SK-N-SH (cell line): ENCODE results near the gene BBS9. TPM values are rescaled to one million over a fixed set of nuclear protein-coding genes. Genes with fewer than 3 reads are reported as not detected.

ENCODE experiments used
- CTCF ChIA-PET: fragments of 300-600, 350-600 bp; formaldehyde crosslinking; extraction: SDS; loops from one replicate; lab custom pipeline; 2021; lab: Yijun Ruan, JAX
- POLR2A ChIA-PET: fragments of 350-600 bp; sonication (Branson Sonifier 250); formaldehyde crosslinking; extraction: SDS; loops from one replicate; lab custom pipeline; 2020; ENCODE audit warnings: antibody characterized with exemption, inconsistent platforms; lab: Yijun Ruan, JAX
- DNase-seq: peaks from one replicate; pipeline ENCODE4 v3.0.0; 2012
- H2AFZ ChIP-seq: fragments of 200-600 bp; sonication (generic); 2 replicates; pipeline ENCODE4 v1.8.1; 2016; ENCODE audit warnings: antibody characterized with exemption, mild to moderate bottlenecking, low read depth
- H3F3A ChIP-seq: fragments of 200-600 bp; sonication (generic); replicated peaks from 2 replicates; pipeline ENCODE3; 2016; ENCODE audit warnings: antibody characterized with exemption, mild to moderate bottlenecking; ENCODE audit not compliant: insufficient read depth
- H3K27ac ChIP-seq, 2 experiments: fragments of 200-500 bp in 1 of 2; fragments of 200-600 bp in 1 of 2; sonication (Bioruptor generic) in 1 of 2; sonication (generic), shearing (Covaris generic) in 1 of 2; 2 replicates each; pipeline versions ENCODE4 v1.5.1 to v1.6.1; 2014 to 2016; ENCODE audit warnings: low read depth in 2 of 2, inconsistent platforms in 1 of 2, low read length in 1 of 2, mild to moderate bottlenecking in 1 of 2, mixed read lengths in 1 of 2
- H3K27me3 ChIP-seq: fragments of 200-600 bp; sonication (generic), shearing (Covaris generic); 2 replicates; pipeline ENCODE4 v1.6.1; 2016; ENCODE audit warnings: mixed run types; ENCODE audit not compliant: insufficient read depth
- H3K36me3 ChIP-seq, 2 experiments: fragments of 200-500 bp in 1 of 2; fragments of 200-600 bp in 1 of 2; sonication (Bioruptor generic) in 1 of 2; sonication (generic) in 1 of 2; replicated peaks in 1 of 2; 2 replicates each; pipeline versions ENCODE3 to v1.5.1; 2014 to 2016; ENCODE audit warnings: low read length in 1 of 2, mild to moderate bottlenecking in 1 of 2; ENCODE audit not compliant: insufficient read depth in 2 of 2, control insufficient read depth in 1 of 2
- H3K4me1 ChIP-seq, 2 experiments: fragments of 200-500 bp in 1 of 2; fragments of 200-600 bp in 1 of 2; sonication (Bioruptor generic) in 1 of 2; sonication (generic), shearing (Covaris generic) in 1 of 2; 2 replicates each; pipeline versions ENCODE4 v1.5.1 to v1.6.1; 2014 to 2016; ENCODE audit warnings: low read depth in 1 of 2, low read length in 1 of 2, mixed run types in 1 of 2; ENCODE audit not compliant: insufficient read depth in 2 of 2, control insufficient read depth in 1 of 2
- H3K4me2 ChIP-seq: fragments of 200-600 bp; sonication (generic), shearing (Covaris generic); 2 replicates; pipeline ENCODE4 v1.6.1; 2017; ENCODE audit warnings: mixed run types
- H3K4me3 ChIP-seq, 2 experiments: fragments of 200-500 bp in 1 of 2; fragments of 200-600 bp in 1 of 2; sonication (Bioruptor generic) in 1 of 2; sonication (generic), shearing (Covaris generic) in 1 of 2; 2 replicates each; pipeline versions ENCODE4 v1.5.1 to v1.8.1; 2014 to 2016; ENCODE audit warnings: low read depth in 2 of 2, inconsistent platforms in 1 of 2, low read length in 1 of 2, mild to moderate bottlenecking in 1 of 2, mixed read lengths in 1 of 2, moderate library complexity in 1 of 2
- H3K79me2 ChIP-seq: fragments of 200-600 bp; sonication (generic); 2 replicates; pipeline ENCODE4 v1.8.1; 2017; ENCODE audit warnings: mild to moderate bottlenecking; ENCODE audit not compliant: insufficient read depth
- H3K9ac ChIP-seq: fragments of 200-600 bp; sonication (generic); 2 replicates; pipeline ENCODE4 v1.6.1; 2017; ENCODE audit warnings: mixed run types
- H3K9me2 ChIP-seq: fragments of 200-600 bp; sonication (generic); 2 replicates; pipeline ENCODE4 v1.6.1; 2017; ENCODE audit warnings: mixed run types
- H3K9me3 ChIP-seq: fragments of 200-600 bp; sonication (generic); 2 replicates; pipeline ENCODE4 v1.6.1; 2017; ENCODE audit warnings: mixed run types, mild to moderate bottlenecking, moderate library complexity
- H4K20me1 ChIP-seq: fragments of 200-600 bp; sonication (generic); 2 replicates; pipeline ENCODE4 v1.6.1; 2017; ENCODE audit warnings: mild to moderate bottlenecking, mixed run types; ENCODE audit not compliant: insufficient read depth
- CHD2 ChIP-seq: fragments of 150-350 bp; IDR thresholded peaks from 2 replicates; pipeline ENCODE4 v1.6.1; 2018; ENCODE audit warnings: low read length; ENCODE audit not compliant: partially characterized antibody
- ELF1 ChIP-seq: IDR thresholded peaks from 2 replicates; pipeline ENCODE4 v1.4.0; 2012
- EZH2phosphoT487 ChIP-seq: fragments of 200-600 bp; sonication (generic); IDR thresholded peaks from 2 replicates; pipeline ENCODE4 v1.6.1; 2017; ENCODE audit warnings: low read depth, mixed run types, mild to moderate bottlenecking, antibody characterized with exemption, moderate library complexity, borderline replicate concordance
- FOSL2 ChIP-seq: IDR thresholded peaks from 2 replicates; pipeline ENCODE4 v1.4.0; 2012; ENCODE audit warnings: low read depth, mild to moderate bottlenecking, moderate library complexity, borderline replicate concordance
- FOXJ3 ChIP-seq: sonication (generic); formaldehyde crosslinking; IDR thresholded peaks from 2 replicates; pipeline ENCODE4 v1.5.1; 2020; ENCODE audit warnings: mild to moderate bottlenecking, missing genetic modification reagents
- GATA2 ChIP-seq: sonication (generic); formaldehyde crosslinking; IDR thresholded peaks from 2 replicates; pipeline ENCODE4 v1.5.0; 2020; ENCODE audit warnings: mild to moderate bottlenecking, missing genetic modification reagents
- IRF3 ChIP-seq: fragments of 150-350 bp; IDR thresholded peaks from 2 replicates; pipeline ENCODE4 v1.6.1; 2016; ENCODE audit warnings: mild to moderate bottlenecking, low read depth, low read length
- MXI1 ChIP-seq: IDR thresholded peaks from 2 replicates; pipeline ENCODE4 v1.6.1; 2012; ENCODE audit warnings: mild to moderate bottlenecking, low read depth, low read length, improper control_type of control experiment
- NFIC ChIP-seq: IDR thresholded peaks from 2 replicates; pipeline ENCODE4 v1.4.0; 2012; ENCODE audit warnings: borderline replicate concordance
- PBX3 ChIP-seq: IDR thresholded peaks from 2 replicates; pipeline ENCODE4; 2012
- POLR2AphosphoS5 ChIP-seq: IDR thresholded peaks from 2 replicates; pipeline ENCODE4 v1.6.1; 2012; ENCODE audit warnings: low read depth, low read length
- REST ChIP-seq: IDR thresholded peaks from 2 replicates; pipeline ENCODE4 v1.6.1; 2012; ENCODE audit warnings: mild to moderate bottlenecking, low read depth, low read length, moderate library complexity
- RFX5 ChIP-seq: IDR thresholded peaks from 2 replicates; pipeline ENCODE4 v1.6.1; 2012; ENCODE audit warnings: mild to moderate bottlenecking, improper control_type of control experiment, low read length
- SMC3 ChIP-seq: IDR thresholded peaks from 2 replicates; pipeline ENCODE4 v1.6.1; 2012; ENCODE audit warnings: low read depth, low read length, improper control_type of control experiment
- YY1 ChIP-seq: IDR thresholded peaks from 2 replicates; pipeline ENCODE4 v1.4.0; 2012; ENCODE audit warnings: low read depth, mild to moderate bottlenecking
- WGBS: methylation state at CpG from one replicate; pipeline ENCODE4 v1.1.6; 2017; ENCODE audit warnings: low lambda C conversion rate; 5-methylcytosine and 5-hydroxymethylcytosine counted together
- polyA plus RNA-seq, 3 experiments: library from polyadenylated mRNA; depleted of rRNA; stranded (reverse); fragments of >200 nt; gene quantifications; 2 replicates each; pipeline ENCODE4 v1.2.3, GENCODE V29; 2012

BBS9 gene
- polyA plus RNA-seq, 1 of the 3 experiments (the other 2 are of a cell fraction), result 7.5 TPM

GRCh38 chr7:33356336-33356735 is 227.0 kb downstream of the BBS9 start:
- H3K27me3 ChIP-seq, result no peaks in the 10 kb centered on the region
- no peak overlapping the region for H3K9ac ChIP-seq
- no peaks in the 10 kb centered on the region for H3K36me3 ChIP-seq
- WGBS, result 80% methylated on average over 2 of the region's 2 CpGs
- 0 out of 2 replicates have a peak, but pooled peaks cover 6% of the 10 kb centered on the region for H3K9me2 ChIP-seq
- H3K4me3 ChIP-seq, result no peak overlapping the region
- no peak overlapping the region for H3K4me2 ChIP-seq
- TF ChIP-seq SMC3 (no peak), NFIC (no peak), POLR2AphosphoS5 (no peak), PBX3 (no peak), GATA2 (CRISPR knock-in tag) (no peak), RFX5 (no peak), IRF3 (no peak), REST (no peak), FOSL2 (no peak), FOXJ3 (CRISPR knock-in tag) (no peak), ELF1 (no peak), CHD2 (no peak), YY1 (no peak), EZH2phosphoT487 (no peak), MXI1 (no peak)
- no peak overlapping the region for H2AFZ ChIP-seq
- H3K4me1 ChIP-seq, result no peaks in the 10 kb centered on the region
- no peaks in the 10 kb centered on the region for H3K79me2 ChIP-seq
- no peaks in the 10 kb centered on the region for H3F3A ChIP-seq
- H3K9me3 ChIP-seq, result no peaks in the 10 kb centered on the region
- POLR2A ChIA-PET, result no interaction called here
- no peak for DNase-seq
- no peak overlapping the region for H3K27ac ChIP-seq
- no peaks in the 10 kb centered on the region for H4K20me1 ChIP-seq
- CTCF ChIA-PET, result interaction anchor here (1.0 to 2.1 kb wide), 5 partner anchors 15 to 359 kb away, joined by 3 to 9 read pairs (median 3); no protein-coding TSS in a partner anchor
